CD4-positive, alpha-beta T cell treated with Interleukin-15 for 4 hours (primary cell): ENCODE data around the gene CYP4Z1.
"Not testable (repeated sequence)": the region's sequence is repeated elsewhere in the genome, so short reads cannot be mapped to it uniquely, and the experiment has no call there.

Experiments
- DNase-seq: peaks from one replicate; pipeline ENCODE4 v3.0.0-alpha.2; 2020; ENCODE audit warnings: low spot score

Gene CYP4Z1

GRCh38 chr1:47067097-47067594 is at the start of gene CYP4Z1:
TSS of gene CYP4Z1 (plus strand) at chr1:47067231. CDS start at chr1:47067491, 260 bp downstream.
- DNase-seq: no peak

- no peak for DNase-seq
Observed at GRCh38 chr1:47021070-47021469, 46.0 kb upstream of the CYP4Z1 start.

GRCh38 chr1:47023268-47024140 is 43.5 kb upstream of the CYP4Z1 start, which contains the start of gene CYP4X1:
TSS of gene CYP4X1 (plus strand) at chr1:47023669. CDS start at chr1:47023818, 149 bp downstream.
- DNase-seq: no peak

GRCh38 chr1:47024141-47024801 is 42.8 kb upstream of the CYP4Z1 start:
- DNase-seq: no peak

GRCh38 chr1:47030170-47030805 is 36.7 kb upstream of the CYP4Z1 start:
- no peak for DNase-seq

- no peak for DNase-seq
Observed at GRCh38 chr1:47031059-47031458, 36.0 kb upstream of the CYP4Z1 start.

GRCh38 chr1:47031585-47031984 is 35.4 kb upstream of the CYP4Z1 start:
- no peak for DNase-seq

- no peak for DNase-seq
Observed at GRCh38 chr1:47036764-47037163, 30.3 kb upstream of the CYP4Z1 start.

- DNase-seq: no peak
Observed at GRCh38 chr1:47059376-47059775, 7.7 kb upstream of the CYP4Z1 start.

GRCh38 chr1:47069080-47069479 is 2.0 kb downstream of the CYP4Z1 start:
- DNase-seq: not testable (repeated sequence)

- DNase-seq: not testable (repeated sequence)
Observed at GRCh38 chr1:47069509-47069908, 2.5 kb downstream of the CYP4Z1 start.

- DNase-seq: peak; percentile 34
Observed at GRCh38 chr1:47089356-47089755, 22.3 kb downstream of the CYP4Z1 start.

GRCh38 chr1:47091476-47091875 is 24.4 kb downstream of the CYP4Z1 start:
- DNase-seq: not testable (repeated sequence)

GRCh38 chr1:47104816-47105215 is 37.8 kb downstream of the CYP4Z1 start:
- DNase-seq: no peak

GRCh38 chr1:47106792-47107191 is 39.8 kb downstream of the CYP4Z1 start:
- DNase-seq: no peak

GRCh38 chr1:47107851-47108574 is 41.0 kb downstream of the CYP4Z1 start:
- DNase-seq: not testable (repeated sequence)

GRCh38 chr1:47109482-47109881 is 42.5 kb downstream of the CYP4Z1 start:
- DNase-seq: not testable (repeated sequence)

GRCh38 chr1:47113178-47113577 is 46.1 kb downstream of the CYP4Z1 start:
- no peak for DNase-seq

GRCh38 chr1:47121039-47121438 is 54.0 kb downstream of the CYP4Z1 start:
- not testable (repeated sequence) for DNase-seq

GRCh38 chr1:47124834-47125233 is 57.8 kb downstream of the CYP4Z1 start:
- not testable (repeated sequence) for DNase-seq

- not testable (repeated sequence) for DNase-seq
Observed at GRCh38 chr1:47126997-47127396, 60.0 kb downstream of the CYP4Z1 start.

GRCh38 chr1:47128221-47128620 is 61.2 kb downstream of the CYP4Z1 start:
- DNase-seq: no peak
